Ishikawa (cell line): Measurements from ENCODE around the gene SLC43A3.

Experiments
- CEBPB ChIP-seq: IDR thresholded peaks from 2 replicates; pipeline ENCODE4 v1.6.1; 2012
- CREB1 ChIP-seq: IDR thresholded peaks from 2 replicates; pipeline ENCODE4 v1.6.1; 2012; ENCODE audit warnings: low read depth
- EGR1 ChIP-seq: IDR thresholded peaks from 2 replicates; pipeline ENCODE4 v1.6.1; 2012
- EP300 ChIP-seq: IDR thresholded peaks from 2 replicates; pipeline ENCODE4 v1.6.1; 2012; ENCODE audit warnings: borderline replicate concordance
- FOXM1 ChIP-seq: IDR thresholded peaks from 2 replicates; pipeline ENCODE4 v1.6.1; 2012; ENCODE audit warnings: low read depth, borderline replicate concordance
- NFIC ChIP-seq: IDR thresholded peaks from 2 replicates; pipeline ENCODE4 v1.6.1; 2012
- RAD21 ChIP-seq: IDR thresholded peaks from 2 replicates; pipeline ENCODE4 v1.6.1; 2012; ENCODE audit warnings: low read depth
- TAF1 ChIP-seq: IDR thresholded peaks from 2 replicates; pipeline ENCODE4 v1.6.1; 2012; ENCODE audit warnings: low read depth, mild to moderate bottlenecking
- TCF12 ChIP-seq: IDR thresholded peaks from 2 replicates; pipeline ENCODE4 v1.6.1; 2012; ENCODE audit warnings: low read depth
- TEAD4 ChIP-seq: IDR thresholded peaks from 2 replicates; pipeline ENCODE4 v1.6.1; 2012
- YY1 ChIP-seq: IDR thresholded peaks from 2 replicates; pipeline ENCODE4 v1.6.1; 2012; ENCODE audit warnings: low read depth
- ZBTB7A ChIP-seq: IDR thresholded peaks from 2 replicates; pipeline ENCODE4 v1.6.1; 2012; ENCODE audit warnings: low read depth
- TF ChIP-seq, protein P1 (sequence below): IDR thresholded peaks from 2 replicates; pipeline ENCODE4 v1.6.1; 2012; ENCODE audit warnings: low read depth, mild to moderate bottlenecking
- TF ChIP-seq, protein P2 (sequence below): IDR thresholded peaks from 2 replicates; pipeline ENCODE4 v1.6.1; 2012
- TF ChIP-seq, protein P3 (sequence below): IDR thresholded peaks from 2 replicates; pipeline ENCODE4 v1.6.1; 2012

The SLC43A3 gene

DNA sequence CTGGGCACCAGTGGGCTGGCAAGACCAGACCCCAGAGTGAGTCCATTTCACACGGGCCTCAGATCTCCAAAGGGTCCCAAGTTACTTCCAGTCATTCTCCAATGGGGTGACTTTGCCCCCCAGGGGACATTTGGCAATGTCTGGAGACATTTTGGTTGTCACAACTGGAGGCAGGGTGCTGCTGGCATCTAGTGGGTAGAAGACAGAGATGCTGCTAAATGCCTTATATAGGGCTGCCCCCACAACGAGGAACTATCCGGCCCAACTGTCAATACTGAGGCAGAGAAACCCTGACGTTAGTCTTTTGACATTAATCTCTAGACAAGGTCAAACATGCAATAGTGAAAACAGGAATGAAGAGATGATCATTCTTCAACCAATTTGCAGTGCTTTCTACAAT is 39.8 kb upstream of the SLC43A3 start:
- no peak for TF ChIP-seq RAD21
- no peak for TF ChIP-seq CEBPB
- TF ChIP-seq CREB1 = no peak
- TF ChIP-seq FOXM1 = no peak
- TF ChIP-seq EGR1 = no peak
- TF ChIP-seq TAF1 = no peak
- TF ChIP-seq TEAD4 = no peak
- TF ChIP-seq YY1 = no peak
- TF ChIP-seq ZBTB7A = no peak
- TF ChIP-seq, protein P1, sequence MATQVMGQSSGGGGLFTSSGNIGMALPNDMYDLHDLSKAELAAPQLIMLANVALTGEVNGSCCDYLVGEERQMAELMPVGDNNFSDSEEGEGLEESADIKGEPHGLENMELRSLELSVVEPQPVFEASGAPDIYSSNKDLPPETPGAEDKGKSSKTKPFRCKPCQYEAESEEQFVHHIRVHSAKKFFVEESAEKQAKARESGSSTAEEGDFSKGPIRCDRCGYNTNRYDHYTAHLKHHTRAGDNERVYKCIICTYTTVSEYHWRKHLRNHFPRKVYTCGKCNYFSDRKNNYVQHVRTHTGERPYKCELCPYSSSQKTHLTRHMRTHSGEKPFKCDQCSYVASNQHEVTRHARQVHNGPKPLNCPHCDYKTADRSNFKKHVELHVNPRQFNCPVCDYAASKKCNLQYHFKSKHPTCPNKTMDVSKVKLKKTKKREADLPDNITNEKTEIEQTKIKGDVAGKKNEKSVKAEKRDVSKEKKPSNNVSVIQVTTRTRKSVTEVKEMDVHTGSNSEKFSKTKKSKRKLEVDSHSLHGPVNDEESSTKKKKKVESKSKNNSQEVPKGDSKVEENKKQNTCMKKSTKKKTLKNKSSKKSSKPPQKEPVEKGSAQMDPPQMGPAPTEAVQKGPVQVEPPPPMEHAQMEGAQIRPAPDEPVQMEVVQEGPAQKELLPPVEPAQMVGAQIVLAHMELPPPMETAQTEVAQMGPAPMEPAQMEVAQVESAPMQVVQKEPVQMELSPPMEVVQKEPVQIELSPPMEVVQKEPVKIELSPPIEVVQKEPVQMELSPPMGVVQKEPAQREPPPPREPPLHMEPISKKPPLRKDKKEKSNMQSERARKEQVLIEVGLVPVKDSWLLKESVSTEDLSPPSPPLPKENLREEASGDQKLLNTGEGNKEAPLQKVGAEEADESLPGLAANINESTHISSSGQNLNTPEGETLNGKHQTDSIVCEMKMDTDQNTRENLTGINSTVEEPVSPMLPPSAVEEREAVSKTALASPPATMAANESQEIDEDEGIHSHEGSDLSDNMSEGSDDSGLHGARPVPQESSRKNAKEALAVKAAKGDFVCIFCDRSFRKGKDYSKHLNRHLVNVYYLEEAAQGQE = no peak
- no peak for TF ChIP-seq NFIC
- TF ChIP-seq, protein P2, sequence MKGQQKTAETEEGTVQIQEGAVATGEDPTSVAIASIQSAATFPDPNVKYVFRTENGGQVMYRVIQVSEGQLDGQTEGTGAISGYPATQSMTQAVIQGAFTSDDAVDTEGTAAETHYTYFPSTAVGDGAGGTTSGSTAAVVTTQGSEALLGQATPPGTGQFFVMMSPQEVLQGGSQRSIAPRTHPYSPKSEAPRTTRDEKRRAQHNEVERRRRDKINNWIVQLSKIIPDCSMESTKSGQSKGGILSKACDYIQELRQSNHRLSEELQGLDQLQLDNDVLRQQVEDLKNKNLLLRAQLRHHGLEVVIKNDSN = no peak
- no peak for TF ChIP-seq EP300
- TF ChIP-seq, protein P3, sequence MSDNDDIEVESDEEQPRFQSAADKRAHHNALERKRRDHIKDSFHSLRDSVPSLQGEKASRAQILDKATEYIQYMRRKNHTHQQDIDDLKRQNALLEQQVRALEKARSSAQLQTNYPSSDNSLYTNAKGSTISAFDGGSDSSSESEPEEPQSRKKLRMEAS = no peak
- TF ChIP-seq TCF12 = no peak

GRCh38 chr11:57464539-57465181 is 37.7 kb upstream of the SLC43A3 start:
- TF ChIP-seq ZBTB7A = no peak
- TF ChIP-seq CEBPB = no peak
- no peak for TF ChIP-seq TAF1
- TF ChIP-seq NFIC = no peak
- no peak for TF ChIP-seq EP300
- no peak for TF ChIP-seq RAD21
- TF ChIP-seq, protein P2 = no peak
- TF ChIP-seq FOXM1 = no peak
- TF ChIP-seq CREB1 = no peak
- TF ChIP-seq TEAD4 = no peak
- no peak for TF ChIP-seq TCF12
- TF ChIP-seq, protein P1 = no peak
- TF ChIP-seq EGR1 = no peak

- TF ChIP-seq NFIC = no peak
- no peak for TF ChIP-seq EGR1
These were observed 37.0 kb upstream of the SLC43A3 start for GRCh38 chr11:57463671-57464538.

DNA sequence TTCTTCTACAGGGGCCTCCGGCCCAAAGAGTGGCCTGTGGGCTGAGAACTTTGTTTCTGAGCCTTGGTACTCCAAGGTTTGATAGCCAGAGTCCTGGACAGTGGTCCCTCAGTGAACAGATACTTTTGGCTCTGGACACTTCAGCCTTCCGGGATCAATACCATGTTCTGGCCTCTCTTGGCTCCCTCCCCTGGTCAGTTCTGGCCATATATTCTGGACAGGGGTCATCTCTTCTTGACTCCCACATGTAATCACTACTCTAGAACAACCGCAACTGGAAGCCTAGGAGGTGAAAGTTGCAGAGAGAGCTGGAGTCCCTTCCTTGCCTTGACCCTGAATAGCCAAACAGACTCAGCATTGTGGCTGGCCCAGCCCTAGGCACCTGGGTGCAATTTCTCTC is 35.7 kb upstream of the SLC43A3 start:
- no peak for TF ChIP-seq TEAD4
- TF ChIP-seq TAF1 = no peak
- TF ChIP-seq ZBTB7A = no peak
- no peak for TF ChIP-seq TCF12
- no peak for TF ChIP-seq YY1
- no peak for TF ChIP-seq EP300
- TF ChIP-seq, protein P1 = no peak
- TF ChIP-seq, protein P3 = no peak
- no peak for TF ChIP-seq EGR1
- TF ChIP-seq CEBPB = no peak
- TF ChIP-seq FOXM1 = no peak
- TF ChIP-seq NFIC = no peak
